IgD-negative memory B cell (primary cell): ENCODE results near the gene ASIC2. TPM values are rescaled to one million over a fixed set of nuclear protein-coding genes. Genes with fewer than 3 reads are reported as not detected.

Source experiments
- H3K27ac Mint-ChIP-seq, 3 donors: one replicate each; pipeline ENCODE4 v1.8.0; 2020 to 2022; ENCODE audit warnings: mild to moderate bottlenecking in 3 of 3, mixed read lengths in 3 of 3, moderate library complexity in 1 of 3
- H3K27me3 Mint-ChIP-seq: one replicate; pipeline ENCODE4 v1.8.0; 2021; ENCODE audit warnings: mixed read lengths
- H3K36me3 Mint-ChIP-seq: one replicate; pipeline ENCODE4 v1.8.0; 2020; ENCODE audit warnings: mild to moderate bottlenecking, mixed read lengths
- H3K4me1 Mint-ChIP-seq, 3 donors: one replicate each; pipeline ENCODE4 v1.8.0; 2020 to 2022; ENCODE audit warnings: mixed read lengths in 3 of 3, mild to moderate bottlenecking in 1 of 3
- H3K4me3 Mint-ChIP-seq, 4 donors: one replicate each; pipeline ENCODE4 v1.8.0; 2020 to 2022; ENCODE audit warnings: mild to moderate bottlenecking in 4 of 4, mixed read lengths in 4 of 4, moderate library complexity in 3 of 4
- H3K9me3 Mint-ChIP-seq, 3 donors: one replicate each; pipeline ENCODE4 v1.8.0; 2020 to 2021; ENCODE audit warnings: mixed read lengths in 3 of 3, mild to moderate bottlenecking in 1 of 3
- polyA plus RNA-seq: library from polyadenylated mRNA; unstranded; fragments of 300-500 nt; fragmentation: Illumina TruSeq; gene quantifications from one replicate; pipeline ENCODE4 v1.2.3, GENCODE V29; 2021

ASIC2 gene
- polyA plus RNA-seq, 1 donor from 2014 or later = not detected

- no peak overlapping the region for H3K27ac Mint-ChIP-seq
- H3K4me3 Mint-ChIP-seq = no peak overlapping the region
- peaks cover 9% of the 10 kb centered on the region for H3K27me3 Mint-ChIP-seq
- no peaks in the 10 kb centered on the region for H3K4me1 Mint-ChIP-seq
- H3K9me3 Mint-ChIP-seq = peaks cover 0 to 2% (median 0%) of the 10 kb centered on the region in 3 donors
- H3K36me3 Mint-ChIP-seq = no peaks in the 10 kb centered on the region
Measured at GRCh38 chr17:33242375-33243124, 50.5 kb downstream of the ASIC2 start.

GRCh38 chr17:33241390-33241789 is 51.7 kb downstream of the ASIC2 start:
- H3K9me3 Mint-ChIP-seq = peaks cover 0 to 2% (median 0%) of the 10 kb centered on the region in 3 donors
- H3K27ac Mint-ChIP-seq = no peak overlapping the region
- no peaks in the 10 kb centered on the region for H3K4me1 Mint-ChIP-seq
- no peaks in the 10 kb centered on the region for H3K36me3 Mint-ChIP-seq
- no peak overlapping the region for H3K4me3 Mint-ChIP-seq
- H3K27me3 Mint-ChIP-seq = peaks cover 9% of the 10 kb centered on the region

GRCh38 chr17:33240362-33240761 is 52.7 kb downstream of the ASIC2 start:
- Mint-ChIP-seq H3K27me3 (peaks cover 11% of the 10 kb centered on the region), H3K36me3 (no peaks in the 10 kb centered on the region), H3K4me3 (no peak overlapping the region), H3K9me3 (peaks cover 0 to under 1% (median 0%) of the 10 kb centered on the region in 3 donors), H3K4me1 (no peaks in the 10 kb centered on the region), H3K27ac (no peak overlapping the region)

- Mint-ChIP-seq H3K9me3 (no peaks in the 10 kb centered on the region), H3K4me1 (no peaks in the 10 kb centered on the region), H3K27ac (no peak overlapping the region), H3K27me3 (peaks cover 11% of the 10 kb centered on the region), H3K36me3 (no peaks in the 10 kb centered on the region), H3K4me3 (no peak overlapping the region)
Measured at GRCh38 chr17:33239702-33240101, 53.4 kb downstream of the ASIC2 start.

GRCh38 chr17:33234930-33235685 is 58.0 kb downstream of the ASIC2 start:
- peaks cover 9% of the 10 kb centered on the region for H3K27me3 Mint-ChIP-seq
- H3K4me1 Mint-ChIP-seq = no peaks in the 10 kb centered on the region
- H3K4me3 Mint-ChIP-seq = no peak overlapping the region
- H3K36me3 Mint-ChIP-seq = no peaks in the 10 kb centered on the region
- H3K27ac Mint-ChIP-seq = no peak overlapping the region
- H3K9me3 Mint-ChIP-seq = no peaks in the 10 kb centered on the region

GRCh38 chr17:33234233-33234632 is 58.9 kb downstream of the ASIC2 start:
- H3K4me3 Mint-ChIP-seq = no peak overlapping the region
- H3K27ac Mint-ChIP-seq = no peak overlapping the region
- peaks cover 7% of the 10 kb centered on the region for H3K27me3 Mint-ChIP-seq
- H3K4me1 Mint-ChIP-seq = no peaks in the 10 kb centered on the region
- H3K36me3 Mint-ChIP-seq = no peaks in the 10 kb centered on the region
- H3K9me3 Mint-ChIP-seq = no peaks in the 10 kb centered on the region

- H3K4me3 Mint-ChIP-seq = no peak overlapping the region
- no peaks in the 10 kb centered on the region for H3K36me3 Mint-ChIP-seq
- no peaks in the 10 kb centered on the region for H3K9me3 Mint-ChIP-seq
- peaks cover 7% of the 10 kb centered on the region for H3K27me3 Mint-ChIP-seq
- no peaks in the 10 kb centered on the region for H3K4me1 Mint-ChIP-seq
- H3K27ac Mint-ChIP-seq = no peak overlapping the region
Measured at GRCh38 chr17:33233811-33234177, 59.3 kb downstream of the ASIC2 start.

- Mint-ChIP-seq H3K27ac (no peak overlapping the region), H3K4me1 (no peaks in the 10 kb centered on the region), H3K27me3 (peaks cover 3% of the 10 kb centered on the region), H3K36me3 (no peaks in the 10 kb centered on the region), H3K4me3 (no peak overlapping the region), H3K9me3 (no peaks in the 10 kb centered on the region)
Measured at GRCh38 chr17:33229499-33229898, 63.6 kb downstream of the ASIC2 start.

GRCh38 chr17:33229028-33229427 is 64.1 kb downstream of the ASIC2 start:
- no peaks in the 10 kb centered on the region for H3K36me3 Mint-ChIP-seq
- H3K4me1 Mint-ChIP-seq = no peaks in the 10 kb centered on the region
- no peaks in the 10 kb centered on the region for H3K9me3 Mint-ChIP-seq
- H3K27me3 Mint-ChIP-seq = peaks cover 3% of the 10 kb centered on the region
- H3K4me3 Mint-ChIP-seq = no peak overlapping the region
- H3K27ac Mint-ChIP-seq = no peak overlapping the region

- peaks cover 3% of the 10 kb centered on the region for H3K27me3 Mint-ChIP-seq
- no peaks in the 10 kb centered on the region for H3K9me3 Mint-ChIP-seq
- no peak overlapping the region for H3K4me3 Mint-ChIP-seq
- no peak overlapping the region for H3K27ac Mint-ChIP-seq
- no peaks in the 10 kb centered on the region for H3K4me1 Mint-ChIP-seq
- no peaks in the 10 kb centered on the region for H3K36me3 Mint-ChIP-seq
Measured at GRCh38 chr17:33228548-33228947, 64.5 kb downstream of the ASIC2 start.

GRCh38 chr17:33227911-33228310 is 65.2 kb downstream of the ASIC2 start:
- H3K9me3 Mint-ChIP-seq = no peaks in the 10 kb centered on the region
- H3K4me1 Mint-ChIP-seq = no peaks in the 10 kb centered on the region
- H3K27me3 Mint-ChIP-seq = peaks cover 3% of the 10 kb centered on the region
- no peak overlapping the region for H3K27ac Mint-ChIP-seq
- H3K4me3 Mint-ChIP-seq = no peak overlapping the region
- H3K36me3 Mint-ChIP-seq = no peaks in the 10 kb centered on the region

- H3K4me1 Mint-ChIP-seq = no peaks in the 10 kb centered on the region
Measured at GRCh38 chr17:33225994-33226393, 67.1 kb downstream of the ASIC2 start.

GRCh38 chr17:33225509-33225908 is 67.6 kb downstream of the ASIC2 start:
- H3K9me3 Mint-ChIP-seq = no peaks in the 10 kb centered on the region
- H3K27ac Mint-ChIP-seq = no peak overlapping the region
- H3K4me3 Mint-ChIP-seq = no peak overlapping the region
- H3K36me3 Mint-ChIP-seq = no peaks in the 10 kb centered on the region
- no peaks in the 10 kb centered on the region for H3K4me1 Mint-ChIP-seq
- peaks cover 5% of the 10 kb centered on the region for H3K27me3 Mint-ChIP-seq

More at GRCh38 chr17:33225994-33226393, 67.1 kb downstream of the ASIC2 start:
- no peaks in the 10 kb centered on the region for H3K9me3 Mint-ChIP-seq
- no peak overlapping the region for H3K4me3 Mint-ChIP-seq
- no peak overlapping the region for H3K27ac Mint-ChIP-seq
- no peaks in the 10 kb centered on the region for H3K36me3 Mint-ChIP-seq
- H3K27me3 Mint-ChIP-seq = peaks cover 5% of the 10 kb centered on the region

GRCh38 chr17:33220036-33220435 is 73.1 kb downstream of the ASIC2 start:
- H3K4me1 Mint-ChIP-seq = no peaks in the 10 kb centered on the region
- no peak overlapping the region for H3K4me3 Mint-ChIP-seq
- no peaks in the 10 kb centered on the region for H3K36me3 Mint-ChIP-seq
- peaks cover 10% of the 10 kb centered on the region for H3K27me3 Mint-ChIP-seq
- no peaks in the 10 kb centered on the region for H3K9me3 Mint-ChIP-seq
- H3K27ac Mint-ChIP-seq = no peak overlapping the region

GRCh38 chr17:33218698-33219601 is 74.1 kb downstream of the ASIC2 start:
- no peaks in the 10 kb centered on the region for H3K4me1 Mint-ChIP-seq
- no peak overlapping the region for H3K27ac Mint-ChIP-seq
- H3K27me3 Mint-ChIP-seq = peaks cover 10% of the 10 kb centered on the region
- H3K9me3 Mint-ChIP-seq = no peaks in the 10 kb centered on the region
- no peak overlapping the region for H3K4me3 Mint-ChIP-seq
- no peaks in the 10 kb centered on the region for H3K36me3 Mint-ChIP-seq
